Effector memory CD8-positive, alpha-beta T cell (primary cell): ENCODE measurements around the gene ATE1.
"Not testable (repeated sequence)": the region's sequence is repeated elsewhere in the genome, so short reads cannot be mapped to it uniquely, and the experiment has no call there.

Experiments
- ATAC-seq: fragments of 150-1000 bp; cut with Tn5 transposase; replicated peaks from 2 replicates; pipeline ENCODE4 v1.10.0; 2021; ENCODE audit warnings: mild to moderate bottlenecking, moderate library complexity
- DNase-seq, 3 experiments: peaks; one replicate each; pipeline ENCODE4 v3.0.0; 2021
- H3K27ac Mint-ChIP-seq, 2 donors: one replicate each; pipeline ENCODE4 v1.8.0; 2022; ENCODE audit warnings: mild to moderate bottlenecking in 2 of 2, mixed read lengths in 2 of 2, moderate library complexity in 2 of 2
- H3K27me3 Mint-ChIP-seq, 2 donors: one replicate each; pipeline ENCODE4 v1.8.0; 2022; ENCODE audit warnings: mixed read lengths in 2 of 2
- H3K36me3 Mint-ChIP-seq: one replicate; pipeline ENCODE4 v1.8.0; 2022; ENCODE audit warnings: mild to moderate bottlenecking, moderate library complexity, mixed read lengths; ENCODE audit not compliant: insufficient read depth
- H3K4me1 Mint-ChIP-seq, 2 donors: one replicate each; pipeline ENCODE4 v1.8.0; 2022; ENCODE audit warnings: low read depth in 2 of 2, mixed read lengths in 2 of 2
- H3K4me3 Mint-ChIP-seq, 2 donors: one replicate each; pipeline ENCODE4 v1.8.0; 2022; ENCODE audit warnings: mild to moderate bottlenecking in 2 of 2, mixed read lengths in 2 of 2, moderate library complexity in 2 of 2
- H3K9me3 Mint-ChIP-seq, 2 donors: one replicate each; pipeline ENCODE4 v1.8.0; 2022; ENCODE audit warnings: mixed read lengths in 2 of 2

The ATE1 gene

GRCh38 chr10:121949049-121949448 lies 21.2 kb upstream of the ATE1 start:
- Mint-ChIP-seq H3K4me3 (no peak overlapping the region), H3K36me3 (no peaks in the 10 kb centered on the region), H3K4me1 (no peaks in the 10 kb centered on the region), H3K27ac (peak overlapping the region in 1 of 2 donors; percentile 18), H3K9me3 (no peaks in the 10 kb centered on the region), H3K27me3 (no peaks in the 10 kb centered on the region)
- no peak for DNase-seq
- no peak for ATAC-seq

GRCh38 chr10:121947343-121948330 lies 19.8 kb upstream of the ATE1 start:
- H3K36me3 Mint-ChIP-seq: no peaks in the 10 kb centered on the region
- no peak overlapping the region for H3K27ac Mint-ChIP-seq
- ATAC-seq (no peak), DNase-seq (no peak)
- H3K4me3 Mint-ChIP-seq: no peak overlapping the region
- no peaks in the 10 kb centered on the region for H3K9me3 Mint-ChIP-seq
- no peaks in the 10 kb centered on the region for H3K27me3 Mint-ChIP-seq
- H3K4me1 Mint-ChIP-seq: no peaks in the 10 kb centered on the region

GRCh38 chr10:121942749-121943416 lies 15.1 kb upstream of the ATE1 start:
- no peaks in the 10 kb centered on the region for H3K36me3 Mint-ChIP-seq
- peaks cover 7 to 9% of the 10 kb centered on the region in 2 donors for H3K27me3 Mint-ChIP-seq
- no peaks in the 10 kb centered on the region for H3K9me3 Mint-ChIP-seq
- no peak overlapping the region for H3K4me3 Mint-ChIP-seq
- DNase-seq (no peak), ATAC-seq (no peak)
- H3K4me1 Mint-ChIP-seq: no peaks in the 10 kb centered on the region
- H3K27ac Mint-ChIP-seq: no peak overlapping the region

- DNase-seq: no peak
- H3K4me3 Mint-ChIP-seq: no peak overlapping the region
- no peaks in the 10 kb centered on the region for H3K36me3 Mint-ChIP-seq
- no peaks in the 10 kb centered on the region for H3K9me3 Mint-ChIP-seq
- H3K27ac Mint-ChIP-seq: no peak overlapping the region
- ATAC-seq: no peak
- H3K27me3 Mint-ChIP-seq: peaks cover 7 to 20% of the 10 kb centered on the region in 2 donors
- H3K4me1 Mint-ChIP-seq: no peaks in the 10 kb centered on the region
Measured at GRCh38 chr10:121941532-121941931, 13.7 kb upstream of the ATE1 start.

GRCh38 chr10:121936295-121936694 lies 8.5 kb upstream of the ATE1 start:
- peaks cover 14 to 41% of the 10 kb centered on the region in 2 donors for H3K27me3 Mint-ChIP-seq
- DNase-seq (no peak), ATAC-seq (no peak)
- H3K4me3 Mint-ChIP-seq: no peak overlapping the region
- H3K4me1 Mint-ChIP-seq: peaks cover 0 to under 1% of the 10 kb centered on the region in 2 donors
- H3K27ac Mint-ChIP-seq: no peak overlapping the region
- H3K36me3 Mint-ChIP-seq: peaks cover 3% of the 10 kb centered on the region
- H3K9me3 Mint-ChIP-seq: no peaks in the 10 kb centered on the region

GRCh38 chr10:121935702-121936101 lies 7.9 kb upstream of the ATE1 start:
- Mint-ChIP-seq H3K9me3 (no peaks in the 10 kb centered on the region), H3K4me3 (no peak overlapping the region), H3K27me3 (peaks cover 14 to 41% of the 10 kb centered on the region in 2 donors), H3K27ac (no peak overlapping the region), H3K4me1 (peaks cover 0 to 7% of the 10 kb centered on the region in 2 donors), H3K36me3 (peaks cover 3% of the 10 kb centered on the region)
- no peak for ATAC-seq
- no peak for DNase-seq

- Mint-ChIP-seq H3K27ac (peak overlapping the region; percentile 11 to 91), H3K27me3 (peaks cover 7 to 12% of the 10 kb centered on the region in 2 donors), H3K4me3 (peak overlapping the region in 1 of 2 donors; percentile 86), H3K4me1 (peaks cover 9 to 23% of the 10 kb centered on the region in 2 donors), H3K36me3 (peaks cover 18% of the 10 kb centered on the region)
- H3K9me3 Mint-ChIP-seq, ATAC-seq, DNase-seq: not testable (repeated sequence)
Measured at GRCh38 chr10:121930268-121931085, 2.6 kb upstream of the ATE1 start.

- H3K27me3 Mint-ChIP-seq, DNase-seq, ATAC-seq, H3K9me3 Mint-ChIP-seq: not testable (repeated sequence)
- Mint-ChIP-seq H3K36me3 (peaks cover 20% of the 10 kb centered on the region), H3K27ac (peak overlapping the region; percentile 11 to 91), H3K4me1 (peaks cover 15 to 27% of the 10 kb centered on the region in 2 donors), H3K4me3 (peak overlapping the region; percentile 1 to 86)
Measured at GRCh38 chr10:121929585-121930267, 1.9 kb upstream of the ATE1 start.

- H3K36me3 Mint-ChIP-seq: peaks cover 20% of the 10 kb centered on the region
- H3K4me1 Mint-ChIP-seq: peaks cover 15 to 27% of the 10 kb centered on the region in 2 donors
- ATAC-seq (no peak), DNase-seq (no peak)
- H3K9me3 Mint-ChIP-seq: no peaks in the 10 kb centered on the region
- H3K27ac Mint-ChIP-seq: peak overlapping the region; percentile 91 to 92
- no peaks in the 10 kb centered on the region for H3K27me3 Mint-ChIP-seq
- H3K4me3 Mint-ChIP-seq: peak overlapping the region; percentile 86
Measured at GRCh38 chr10:121928528-121928884, 675 bp upstream of the ATE1 start.

GRCh38 chr10:121927318-121927840 lies 452 bp downstream of the ATE1 start:
- peak; percentile 16 for ATAC-seq
- peak in 2 of 3 experiments; percentile 1 to 6 for DNase-seq
- Mint-ChIP-seq H3K27me3 (no peaks in the 10 kb centered on the region), H3K36me3 (peaks cover 20% of the 10 kb centered on the region), H3K27ac (peak overlapping the region; percentile 91 to 92), H3K4me1 (peaks cover 15 to 35% of the 10 kb centered on the region in 2 donors), H3K4me3 (peak overlapping the region; percentile 86), H3K9me3 (no peaks in the 10 kb centered on the region)

GRCh38 chr10:121926671-121927317 lies 1.0 kb downstream of the ATE1 start:
- Mint-ChIP-seq H3K27me3 (no peaks in the 10 kb centered on the region), H3K4me1 (peaks cover 15 to 36% of the 10 kb centered on the region in 2 donors), H3K27ac (peak overlapping the region; percentile 91 to 92), H3K4me3 (peak overlapping the region; percentile 86), H3K36me3 (peaks cover 20% of the 10 kb centered on the region), H3K9me3 (no peaks in the 10 kb centered on the region)
- DNase-seq (peak in 1 of 3 experiments; percentile 4), ATAC-seq (peak; percentile 4)

GRCh38 chr10:121926157-121926556 lies 1.7 kb downstream of the ATE1 start:
- no peak for DNase-seq
- no peak overlapping the region for H3K27ac Mint-ChIP-seq
- no peaks in the 10 kb centered on the region for H3K27me3 Mint-ChIP-seq
- no peaks in the 10 kb centered on the region for H3K9me3 Mint-ChIP-seq
- peak overlapping the region in 1 of 2 donors; percentile 86 for H3K4me3 Mint-ChIP-seq
- peaks cover 20% of the 10 kb centered on the region for H3K36me3 Mint-ChIP-seq
- ATAC-seq: no peak
- H3K4me1 Mint-ChIP-seq: peaks cover 15 to 34% of the 10 kb centered on the region in 2 donors
